Endodermal cell (in vitro differentiated cells): ENCODE data around the gene CNTN4. TPM values are rescaled to one million over a fixed set of nuclear protein-coding genes. Genes with fewer than 3 reads are reported as not detected.

ENCODE experiments used
- DNase-seq: peaks from one replicate; pipeline ENCODE4 v3.0.0-alpha.2; 2017
- H3K27ac ChIP-seq: 2 replicates; pipeline ENCODE4 v1.5.1; 2013; ENCODE audit warnings: mild to moderate bottlenecking, low read depth, low read length, moderate library complexity
- H3K27me3 ChIP-seq: 2 replicates; pipeline ENCODE4 v1.6.1; 2013; ENCODE audit warnings: mild to moderate bottlenecking, low read length, moderate library complexity; ENCODE audit not compliant: insufficient read depth, control insufficient read depth, poor library complexity, severe bottlenecking
- H3K36me3 ChIP-seq: 2 replicates; pipeline ENCODE4 v1.7.0; 2013; ENCODE audit warnings: mild to moderate bottlenecking, low read length, moderate library complexity; ENCODE audit not compliant: control insufficient read depth, insufficient read depth
- H3K4me1 ChIP-seq: one replicate; pipeline ENCODE4 v1.7.0; 2013; ENCODE audit warnings: low read length; ENCODE audit not compliant: control insufficient read depth, insufficient read depth
- H3K4me3 ChIP-seq: 2 replicates; pipeline ENCODE4 v1.5.1; 2013; ENCODE audit warnings: mild to moderate bottlenecking, low read length, moderate library complexity
- H3K9ac ChIP-seq: 2 replicates; pipeline ENCODE4 v1.6.1; 2013; ENCODE audit warnings: mild to moderate bottlenecking, low read length, moderate library complexity; ENCODE audit not compliant: poor library complexity, severe bottlenecking; ENCODE audit errors: extremely low read depth
- H3K9me3 ChIP-seq: 2 replicates; pipeline ENCODE4 v1.6.1; 2013; ENCODE audit warnings: mild to moderate bottlenecking, low read length, moderate library complexity; ENCODE audit not compliant: control insufficient read depth
- H3K27ac Mint-ChIP-seq: 2 replicates; pipeline ENCODE4 v1.8.0; 2020; ENCODE audit warnings: mixed read lengths
- H3K27me3 Mint-ChIP-seq: 2 replicates; pipeline ENCODE4 v1.8.0; 2021; ENCODE audit warnings: mild to moderate bottlenecking, mixed read lengths; ENCODE audit not compliant: insufficient read depth
- H3K36me3 Mint-ChIP-seq: 2 replicates; pipeline ENCODE4 v1.8.0; 2020; ENCODE audit warnings: low read depth, mixed read lengths
- H3K4me1 Mint-ChIP-seq: 2 replicates; pipeline ENCODE4 v1.8.0; 2020; ENCODE audit warnings: mixed read lengths
- H3K4me3 Mint-ChIP-seq: 2 replicates; pipeline ENCODE4 v1.8.0; 2020; ENCODE audit warnings: mild to moderate bottlenecking, moderate library complexity, mixed read lengths
- H3K9me3 Mint-ChIP-seq: 2 replicates; pipeline ENCODE4 v1.8.0; 2020; ENCODE audit warnings: mild to moderate bottlenecking, mixed read lengths
- WGBS, 2 experiments: methylation state at CpG; one replicate each; pipeline versions ENCODE4 v1.1.5 to v1.1.7; 2013; ENCODE audit warnings: missing lambda C conversion rate in 2 of 2, mixed read lengths in 1 of 2; ENCODE audit not compliant: insufficient coverage in 1 of 2, insufficient read length in 1 of 2; 5-methylcytosine and 5-hydroxymethylcytosine counted together
- total RNA-seq, 2 donors: library from RNA; stranded (reverse); fragmentation: NEBNext Ultra II Directional in 1 of 2; extraction: Animal tissue kit (Norgen Biotek cat#: 25700) in 1 of 2; gene quantifications; 2 replicates in 1 of 2; 3 replicates in 1 of 2; pipeline ENCODE4 v1.2.1, GENCODE V29; 2021
- TF ChIP-seq, protein P1 (sequence below): fragments of 200-600 bp; sonication (generic); conservative IDR thresholded peaks from 2 replicates; pipeline ENCODE4 v1.5.0; 2021; ENCODE audit warnings: antibody characterized with exemption, mild to moderate bottlenecking

Gene CNTN4
- total RNA-seq, 2 donors from 2014 or later: 10.8 to 11.1 TPM

DNA sequence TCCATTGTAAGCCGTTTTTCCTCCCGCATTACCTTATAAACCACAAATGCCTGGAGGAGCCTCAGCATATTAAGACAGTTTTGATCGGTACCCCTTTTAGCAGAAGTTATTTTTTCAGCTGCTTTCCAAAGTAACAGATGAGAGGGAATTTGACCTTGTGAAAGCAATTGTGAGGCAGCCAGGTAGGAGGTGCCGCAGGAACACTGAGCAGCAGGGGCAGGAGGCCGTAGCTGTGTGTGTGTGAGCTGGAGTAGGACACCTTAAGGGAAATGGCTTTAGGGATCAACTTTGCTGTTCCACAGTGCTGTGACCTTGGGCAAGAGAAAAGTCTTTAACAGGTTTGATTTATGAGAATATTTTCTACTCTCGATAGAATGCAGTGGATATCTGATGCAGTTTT is 529.5 kb downstream of the CNTN4 start:
- Mint-ChIP-seq H3K27me3 (no peaks in the 10 kb centered on the region), H3K36me3 (no peaks in the 10 kb centered on the region), H3K4me1 (no peaks in the 10 kb centered on the region), H3K4me3 (no peak overlapping the region), H3K9me3 (no peaks in the 10 kb centered on the region), H3K27ac (no peak overlapping the region)
- Histone ChIP-seq H3K9ac (no peak overlapping the region), H3K9me3 (no peaks in the 10 kb centered on the region), H3K4me3 (no peak overlapping the region), H3K27ac (no peak overlapping the region), H3K36me3 (no peaks in the 10 kb centered on the region), H3K27me3 (no peaks in the 10 kb centered on the region), H3K4me1 (no peaks in the 10 kb centered on the region)
- 89 to 91% methylated on average over 6 of the region's 6 CpGs for WGBS, 2 experiments
- DNase-seq: peak; percentile 61
- TF ChIP-seq, protein P1, sequence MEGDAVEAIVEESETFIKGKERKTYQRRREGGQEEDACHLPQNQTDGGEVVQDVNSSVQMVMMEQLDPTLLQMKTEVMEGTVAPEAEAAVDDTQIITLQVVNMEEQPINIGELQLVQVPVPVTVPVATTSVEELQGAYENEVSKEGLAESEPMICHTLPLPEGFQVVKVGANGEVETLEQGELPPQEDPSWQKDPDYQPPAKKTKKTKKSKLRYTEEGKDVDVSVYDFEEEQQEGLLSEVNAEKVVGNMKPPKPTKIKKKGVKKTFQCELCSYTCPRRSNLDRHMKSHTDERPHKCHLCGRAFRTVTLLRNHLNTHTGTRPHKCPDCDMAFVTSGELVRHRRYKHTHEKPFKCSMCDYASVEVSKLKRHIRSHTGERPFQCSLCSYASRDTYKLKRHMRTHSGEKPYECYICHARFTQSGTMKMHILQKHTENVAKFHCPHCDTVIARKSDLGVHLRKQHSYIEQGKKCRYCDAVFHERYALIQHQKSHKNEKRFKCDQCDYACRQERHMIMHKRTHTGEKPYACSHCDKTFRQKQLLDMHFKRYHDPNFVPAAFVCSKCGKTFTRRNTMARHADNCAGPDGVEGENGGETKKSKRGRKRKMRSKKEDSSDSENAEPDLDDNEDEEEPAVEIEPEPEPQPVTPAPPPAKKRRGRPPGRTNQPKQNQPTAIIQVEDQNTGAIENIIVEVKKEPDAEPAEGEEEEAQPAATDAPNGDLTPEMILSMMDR: peak; percentile 43

DNA sequence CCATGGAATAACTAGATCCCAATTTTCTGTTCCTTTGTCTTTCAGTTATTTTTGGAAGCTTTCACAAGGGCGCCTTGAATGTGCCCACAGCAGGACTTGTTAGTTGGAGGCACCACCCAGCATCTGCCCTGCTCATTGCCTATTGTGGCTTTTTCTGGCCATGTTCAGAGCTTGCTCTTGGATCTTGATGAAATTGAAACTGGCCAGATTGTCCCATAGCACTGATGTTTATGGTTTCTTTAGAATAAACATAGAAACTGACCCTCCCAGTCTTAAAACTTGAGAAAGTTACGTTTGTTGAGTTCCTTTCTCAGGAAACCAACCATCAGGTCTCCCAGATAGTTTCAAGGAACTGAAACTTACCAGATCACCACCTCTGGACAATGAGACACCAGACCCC is 536.8 kb downstream of the CNTN4 start:
- Histone ChIP-seq H3K4me1 (no peaks in the 10 kb centered on the region), H3K4me3 (no peak overlapping the region), H3K27me3 (no peaks in the 10 kb centered on the region), H3K9me3 (no peaks in the 10 kb centered on the region), H3K36me3 (no peaks in the 10 kb centered on the region), H3K27ac (no peak overlapping the region), H3K9ac (no peak overlapping the region)
- TF ChIP-seq, protein P1: no peak
- H3K36me3 Mint-ChIP-seq: no peaks in the 10 kb centered on the region
- H3K4me1 Mint-ChIP-seq: no peaks in the 10 kb centered on the region
- no peak overlapping the region for H3K4me3 Mint-ChIP-seq
- H3K9me3 Mint-ChIP-seq: peaks cover 2% of the 10 kb centered on the region
- H3K27me3 Mint-ChIP-seq: no peaks in the 10 kb centered on the region
- H3K27ac Mint-ChIP-seq: no peak overlapping the region
- WGBS, 2 experiments: 83 to 86% methylated on average over 2 of the region's 2 CpGs
- no peak for DNase-seq

DNA sequence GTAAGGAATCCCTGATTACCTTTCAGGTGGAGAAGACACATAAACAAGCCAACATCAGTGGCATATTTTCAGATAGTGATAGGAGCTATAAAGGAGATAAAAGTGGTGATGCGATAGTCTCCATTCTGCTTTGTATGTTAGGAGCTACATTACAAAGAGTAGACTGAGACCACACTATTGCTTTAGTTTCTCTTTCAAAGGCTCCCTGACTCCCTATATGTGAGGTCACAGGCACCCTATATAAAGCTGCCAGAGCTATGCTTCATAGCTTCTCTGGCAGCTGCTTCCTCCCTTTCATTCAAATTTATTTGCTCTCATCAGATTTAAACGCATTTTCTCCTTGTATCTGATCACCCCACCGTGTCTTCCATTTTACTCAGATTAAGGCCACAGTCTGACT is 544.9 kb downstream of the CNTN4 start:
- Histone ChIP-seq H3K4me3 (no peak overlapping the region), H3K4me1 (no peaks in the 10 kb centered on the region), H3K27ac (no peak overlapping the region), H3K36me3 (no peaks in the 10 kb centered on the region), H3K27me3 (no peaks in the 10 kb centered on the region), H3K9ac (no peak overlapping the region), H3K9me3 (no peaks in the 10 kb centered on the region)
- 61 to 62% methylated on average over 3 of the region's 3 CpGs for WGBS, 2 experiments
- H3K4me3 Mint-ChIP-seq: no peak overlapping the region
- H3K36me3 Mint-ChIP-seq: no peaks in the 10 kb centered on the region
- H3K9me3 Mint-ChIP-seq: peaks cover 4% of the 10 kb centered on the region
- H3K4me1 Mint-ChIP-seq: no peaks in the 10 kb centered on the region
- no peak overlapping the region for H3K27ac Mint-ChIP-seq
- DNase-seq: no peak
- H3K27me3 Mint-ChIP-seq: no peaks in the 10 kb centered on the region
- TF ChIP-seq, protein P1: no peak
